Cardiac septum (tissue), 1 donor: Measurements from ENCODE around the gene EVI5. TPM values are rescaled to one million over a fixed set of nuclear protein-coding genes. Genes with fewer than 3 reads are reported as not detected.
"Not testable (repeated sequence)": the region's sequence is repeated elsewhere in the genome, so short reads cannot be mapped to it uniquely, and the experiment has no call there.

Source experiments
- DNase-seq: peaks from one replicate; pipeline ENCODE4 v3.0.0-alpha.2; 2020; ENCODE audit warnings: low spot score
- intact Hi-C: fragments of 100-400 bp; cut with DNase I; formaldehyde crosslinking; loops from one replicate; pipeline ENCODE4 v1.14.0; 2022
- total RNA-seq: library from RNA; stranded (reverse); fragmentation: NEBNext Ultra II Directional; extraction: Animal tissue kit (Norgen Biotek cat#: 25700); gene quantifications from one replicate; pipeline ENCODE4 v1.2.1, GENCODE V29; 2021
- donor health status: DM: no; HTN: no; CAD: no.

Gene EVI5
- total RNA-seq, 1 donor from 2014 or later, result 30.7 TPM

DNA sequence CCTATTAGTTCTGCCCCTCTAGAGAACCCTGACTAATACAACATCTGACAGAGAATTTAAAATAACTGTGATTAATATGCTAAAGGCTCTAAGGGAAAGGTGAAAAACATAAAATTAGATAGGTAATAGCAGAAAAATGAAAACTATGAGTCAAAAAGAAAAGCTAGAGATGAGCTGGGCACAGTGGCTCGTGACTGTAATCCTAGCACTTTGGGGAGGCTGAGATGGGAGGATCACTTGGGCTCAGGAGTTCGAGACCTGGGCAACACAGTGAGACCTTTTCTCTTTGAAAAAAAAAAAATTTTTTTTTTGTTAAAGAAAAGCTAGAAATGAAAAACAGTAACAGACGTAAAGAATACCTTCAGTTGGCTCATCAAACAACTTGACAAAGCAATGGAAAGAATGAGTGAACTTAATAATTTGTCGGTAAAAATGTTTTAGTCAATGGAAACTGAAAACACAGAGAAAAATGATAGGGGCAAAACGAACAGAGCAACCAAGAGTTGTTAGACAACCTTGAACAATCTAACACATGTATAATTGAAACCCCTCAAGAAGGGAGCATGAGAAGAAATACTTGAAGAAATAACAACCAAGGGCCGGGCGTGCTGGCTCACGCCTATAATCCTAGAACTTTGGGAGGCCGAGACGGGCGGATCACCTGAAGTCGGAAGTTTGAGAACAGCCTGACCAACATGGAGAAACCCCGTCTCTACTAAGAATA lies 165.3 kb downstream of the EVI5 start:
- intact Hi-C loops, result loop anchor here (5.0 kb wide), 1 partner anchor 307 kb away; no protein-coding TSS in a partner anchor
- DNase-seq, result no peak

DNA sequence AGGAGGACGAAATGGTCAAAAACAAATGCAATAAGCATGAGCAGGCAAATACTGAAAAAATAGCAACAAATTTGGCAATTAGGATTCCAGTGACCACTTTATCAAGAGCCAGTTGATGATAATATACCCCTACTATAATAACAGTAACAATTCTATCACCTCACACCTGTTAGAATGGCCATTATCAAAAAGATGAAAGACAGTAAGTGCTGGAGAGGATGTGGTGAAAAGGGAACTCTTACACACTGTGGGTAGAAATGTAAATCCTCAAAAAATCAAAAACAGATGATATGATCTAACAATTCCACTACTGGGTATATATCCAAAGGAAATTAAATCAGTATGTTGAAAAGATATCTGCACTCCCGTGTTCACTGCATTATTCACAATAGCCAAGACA lies 183.9 kb downstream of the EVI5 start:
- DNase-seq, result no peak
- intact Hi-C loops, result no loop called here

DNA sequence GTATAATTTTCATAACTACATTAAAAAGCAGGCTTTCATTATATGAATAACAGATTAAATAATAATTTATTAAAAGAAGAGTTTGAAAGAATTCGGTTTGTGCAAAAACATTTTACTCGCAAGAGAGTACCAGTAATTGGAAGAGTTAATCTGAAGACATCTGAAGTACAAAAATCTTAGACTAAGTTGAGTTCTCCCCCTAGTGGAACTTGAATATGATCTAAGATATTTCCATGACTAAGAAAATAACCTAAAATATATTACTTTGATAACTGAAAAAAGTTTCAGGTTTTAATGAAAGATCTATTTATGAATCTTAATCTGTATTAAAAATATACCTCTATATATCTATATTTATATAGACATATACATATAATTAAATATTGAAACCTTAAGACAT lies 185.7 kb downstream of the EVI5 start:
- no peak for DNase-seq
- intact Hi-C loops, result no loop called here

DNA sequence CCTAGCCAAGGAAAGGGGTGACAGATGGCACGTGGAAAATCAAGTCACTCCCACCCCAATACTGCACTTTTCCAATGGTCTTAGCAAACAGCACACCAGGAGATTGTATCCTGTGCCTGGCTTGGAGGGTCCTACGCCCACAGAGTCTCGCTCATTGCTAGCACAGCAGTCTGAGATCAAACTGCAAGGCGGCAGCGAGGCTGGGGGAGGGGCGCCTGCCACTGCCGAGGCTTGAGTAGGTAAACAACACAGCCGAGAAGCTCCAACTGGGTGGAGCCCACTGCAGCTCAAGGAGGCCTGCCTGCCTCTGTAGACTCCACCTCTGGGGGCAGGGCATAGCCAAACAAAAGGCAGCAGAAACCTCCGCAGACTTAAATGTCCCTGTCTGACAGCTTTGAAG lies 195.5 kb downstream of the EVI5 start:
- intact Hi-C loops, result not testable (repeated sequence)

DNA sequence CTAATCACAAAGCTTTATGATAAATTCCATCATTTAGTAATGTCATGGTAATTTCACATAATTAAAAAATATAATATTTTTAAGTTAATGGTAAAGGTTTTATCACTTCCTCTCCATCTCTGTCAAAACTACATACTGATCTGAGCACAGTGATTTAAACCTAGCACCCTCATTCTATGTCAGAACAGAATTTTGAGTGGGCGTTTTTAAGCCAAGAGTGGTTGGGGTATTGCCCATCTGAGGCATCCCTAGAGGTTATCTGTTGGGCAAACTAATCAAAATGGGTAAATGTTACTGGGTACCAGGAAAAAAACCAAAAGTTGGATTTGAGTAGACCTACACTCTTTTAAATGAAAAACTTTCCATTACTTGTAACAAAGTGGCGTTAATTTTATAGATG lies 197.5 kb downstream of the EVI5 start:
- no peak for DNase-seq
- intact Hi-C loops, result no loop called here

More for the DNA sequence above, 195.5 kb downstream of the EVI5 start:
- DNase-seq, result not testable (repeated sequence)

DNA sequence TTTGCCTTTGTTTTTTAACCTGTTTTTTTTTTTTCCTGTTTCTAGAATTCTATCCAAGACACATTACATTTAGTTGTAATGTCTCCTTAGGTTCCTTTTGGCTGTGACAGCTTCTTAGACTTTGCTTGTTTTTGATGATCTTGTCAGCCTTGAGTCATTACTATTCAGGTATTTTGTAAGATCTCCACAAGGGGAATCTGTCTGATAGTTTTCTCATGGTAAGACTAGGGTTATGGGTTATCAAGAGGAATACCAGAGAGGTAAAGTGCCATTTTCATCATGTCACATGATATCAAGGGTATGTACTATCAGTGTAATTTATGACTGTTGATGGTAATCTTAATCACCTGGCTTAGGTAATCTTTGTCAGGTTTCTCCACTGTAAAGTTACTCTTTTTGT lies 199.1 kb downstream of the EVI5 start:
- DNase-seq, result no peak
- intact Hi-C loops, result no loop called here

DNA sequence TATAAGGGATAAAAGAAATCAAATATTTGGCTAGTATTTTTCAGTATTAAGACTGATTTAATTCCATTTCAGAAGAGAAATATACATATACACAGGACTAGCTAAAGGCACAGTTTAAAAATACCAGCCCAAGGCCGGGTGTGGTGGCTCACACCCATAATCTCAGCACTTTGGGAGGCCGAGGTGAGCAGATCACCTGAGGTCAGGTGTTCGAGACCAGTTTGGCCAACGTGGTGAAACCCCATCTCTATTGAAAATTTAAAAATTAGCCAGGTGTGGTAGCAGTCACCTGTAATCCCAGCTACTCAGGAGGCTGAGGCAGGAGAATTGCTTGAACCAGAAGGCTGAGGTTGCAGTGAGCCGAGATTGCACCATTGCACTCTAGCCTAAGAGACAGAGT lies 200.1 kb downstream of the EVI5 start:
- DNase-seq, intact Hi-C loops: not testable (repeated sequence)

DNA sequence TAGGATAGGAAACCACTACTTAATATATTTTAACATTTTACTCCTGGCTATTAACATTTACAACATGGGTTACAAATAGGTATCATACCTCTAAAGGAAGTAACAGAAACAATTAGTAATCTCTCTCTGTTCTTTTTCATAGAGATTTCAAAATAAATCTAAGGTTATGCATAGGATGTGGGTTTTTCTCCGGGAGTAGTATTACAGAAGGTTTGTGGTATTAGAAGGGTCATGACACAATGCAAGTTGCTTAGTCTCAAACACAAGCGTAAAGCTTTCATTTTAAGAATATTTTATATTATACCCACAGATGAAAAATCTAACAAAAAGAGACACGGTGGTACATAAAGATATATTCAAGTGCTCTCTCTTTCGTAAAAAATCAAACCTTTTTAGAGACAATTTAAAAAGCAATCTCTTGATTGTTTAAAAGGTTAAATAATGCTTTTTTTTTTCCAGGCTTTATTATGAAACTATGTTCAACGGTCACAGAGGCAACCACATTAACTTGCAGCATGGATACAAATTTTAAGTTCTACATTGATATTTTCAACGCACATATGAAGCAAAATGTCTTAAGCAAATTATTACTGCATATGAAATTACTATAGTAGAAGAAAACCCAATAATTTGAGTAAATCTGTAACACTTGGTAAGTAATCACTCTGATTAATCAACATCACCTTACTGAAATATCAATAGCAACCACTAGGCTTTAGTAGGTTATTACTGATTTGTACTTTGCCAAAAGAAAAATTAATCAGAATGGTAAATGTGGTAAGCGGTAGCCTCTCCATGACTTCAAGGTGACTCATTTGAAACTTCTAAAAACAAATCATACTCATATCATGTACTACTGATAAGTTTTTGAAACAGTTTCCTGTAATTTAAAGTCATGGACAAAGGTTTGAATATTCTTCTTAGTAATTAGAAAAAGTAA lies 200.8 kb downstream of the EVI5 start:
- intact Hi-C loops, result no loop called here
- no peak for DNase-seq

DNA sequence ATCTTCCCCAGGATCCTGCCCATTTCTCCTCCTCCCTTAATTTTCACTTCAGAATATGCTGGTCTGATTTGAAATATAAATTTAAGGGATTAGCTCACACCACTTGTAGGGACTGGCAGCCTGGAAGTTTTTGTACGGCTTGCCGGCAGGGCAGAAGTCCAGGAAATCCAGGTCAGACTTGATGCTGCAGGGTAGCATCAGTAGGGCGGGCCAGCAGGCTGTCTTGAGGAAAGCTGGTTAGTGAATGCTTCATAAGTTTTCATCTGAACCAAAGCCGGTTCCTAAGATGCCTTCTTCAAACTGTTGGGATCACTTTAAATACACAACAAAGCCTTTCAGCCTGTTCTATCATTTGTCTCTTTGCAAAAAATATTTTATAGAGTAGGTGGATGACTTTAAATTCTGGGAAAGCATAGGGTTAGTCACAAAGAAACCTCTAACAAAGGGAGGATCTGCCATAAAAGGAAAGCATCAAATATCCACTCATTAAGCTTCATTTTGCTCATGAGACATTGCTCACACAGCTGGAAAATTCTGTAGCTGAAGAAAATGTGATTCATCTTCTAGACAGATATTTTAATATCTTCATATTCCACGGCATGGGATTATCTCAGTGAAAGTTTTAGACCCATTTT lies 207.5 kb downstream of the EVI5 start:
- intact Hi-C loops, result no loop called here
- no peak for DNase-seq

DNA sequence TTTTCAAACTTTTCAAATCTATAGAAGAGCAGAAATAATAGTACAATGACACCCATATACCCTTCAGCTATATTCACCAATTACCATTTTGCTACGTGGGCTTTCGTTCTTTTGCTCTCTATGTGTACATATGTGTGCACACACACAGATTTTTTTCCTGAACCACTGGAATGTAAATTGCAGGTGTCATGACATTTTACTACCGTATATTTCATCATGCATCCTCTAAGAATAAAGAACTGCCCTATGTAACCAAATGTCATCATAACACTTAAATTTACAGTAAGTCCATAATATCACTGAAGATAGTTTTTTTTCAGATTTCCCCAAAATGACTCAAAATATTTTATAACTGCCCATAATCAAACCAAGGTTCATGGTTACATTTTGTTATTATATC lies 209.8 kb downstream of the EVI5 start:
- no peak for DNase-seq
- intact Hi-C loops, result no loop called here

DNA sequence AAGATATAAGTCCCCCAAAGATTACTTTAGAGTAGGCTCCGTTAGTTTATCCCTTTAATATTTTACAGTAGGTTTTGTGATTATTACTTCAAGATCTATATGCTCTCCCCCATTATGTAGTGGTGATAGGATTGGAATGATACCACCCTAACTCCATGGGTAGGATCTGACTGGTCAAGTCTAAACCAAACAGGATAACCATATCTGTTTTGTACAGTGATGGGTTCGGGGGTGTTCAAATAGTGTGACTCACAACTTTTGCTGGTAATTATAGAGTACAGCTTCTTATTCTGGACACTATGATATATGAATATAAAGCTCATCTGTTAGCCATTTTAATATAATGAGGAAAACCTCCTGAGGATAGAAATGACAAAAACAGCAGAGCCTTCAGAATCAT lies 212.4 kb downstream of the EVI5 start:
- intact Hi-C loops, result no loop called here
- no peak for DNase-seq

DNA sequence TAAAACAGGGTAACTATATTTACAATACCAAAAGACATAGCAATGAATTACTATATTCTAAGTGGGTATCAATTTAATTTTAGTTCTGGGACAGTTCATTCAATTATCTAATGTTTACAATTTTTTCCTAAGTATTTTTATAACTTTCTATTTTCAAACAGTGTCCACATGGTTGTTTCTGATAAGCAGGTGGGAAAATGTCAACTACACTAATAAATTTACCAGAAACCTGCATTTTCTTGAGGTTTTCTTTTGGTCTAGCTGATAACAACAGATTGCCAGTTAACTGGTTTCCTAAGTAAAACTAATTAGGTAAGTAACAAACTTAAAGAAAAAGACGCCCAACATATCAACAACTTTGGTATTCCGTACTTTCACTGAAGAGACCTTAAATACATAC lies 213.3 kb downstream of the EVI5 start:
- intact Hi-C loops, result no loop called here
- no peak for DNase-seq

DNA sequence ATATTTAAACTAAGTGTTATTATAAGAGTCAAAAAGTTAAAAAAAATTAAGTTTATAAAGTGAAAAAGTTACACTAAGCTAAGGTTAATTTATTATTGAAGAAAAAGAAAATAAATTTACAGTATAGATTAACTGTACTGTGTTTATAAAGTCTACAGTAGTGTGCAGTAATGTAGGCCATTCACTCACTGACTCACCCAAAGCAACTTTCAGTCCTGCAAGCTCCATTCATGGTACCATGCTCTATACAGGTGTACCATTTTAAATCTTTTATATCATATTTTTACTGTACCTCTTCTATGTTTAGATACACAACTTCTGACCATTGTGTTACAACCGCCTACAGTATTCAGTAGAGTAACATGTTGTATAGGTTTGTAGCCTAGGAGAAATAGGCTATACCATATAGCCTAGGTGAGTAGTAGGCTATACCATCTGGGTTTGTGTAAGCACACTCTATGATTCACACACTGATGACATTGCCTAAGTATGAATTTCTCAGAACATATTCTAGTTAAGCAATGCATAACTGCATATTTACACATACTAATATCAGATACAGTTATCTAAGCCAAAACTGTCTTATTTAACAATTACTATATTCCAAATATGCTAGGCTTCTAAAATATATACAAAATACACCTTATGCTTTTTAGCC lies 217.6 kb downstream of the EVI5 start:
- intact Hi-C loops, result no loop called here
- no peak for DNase-seq

DNA sequence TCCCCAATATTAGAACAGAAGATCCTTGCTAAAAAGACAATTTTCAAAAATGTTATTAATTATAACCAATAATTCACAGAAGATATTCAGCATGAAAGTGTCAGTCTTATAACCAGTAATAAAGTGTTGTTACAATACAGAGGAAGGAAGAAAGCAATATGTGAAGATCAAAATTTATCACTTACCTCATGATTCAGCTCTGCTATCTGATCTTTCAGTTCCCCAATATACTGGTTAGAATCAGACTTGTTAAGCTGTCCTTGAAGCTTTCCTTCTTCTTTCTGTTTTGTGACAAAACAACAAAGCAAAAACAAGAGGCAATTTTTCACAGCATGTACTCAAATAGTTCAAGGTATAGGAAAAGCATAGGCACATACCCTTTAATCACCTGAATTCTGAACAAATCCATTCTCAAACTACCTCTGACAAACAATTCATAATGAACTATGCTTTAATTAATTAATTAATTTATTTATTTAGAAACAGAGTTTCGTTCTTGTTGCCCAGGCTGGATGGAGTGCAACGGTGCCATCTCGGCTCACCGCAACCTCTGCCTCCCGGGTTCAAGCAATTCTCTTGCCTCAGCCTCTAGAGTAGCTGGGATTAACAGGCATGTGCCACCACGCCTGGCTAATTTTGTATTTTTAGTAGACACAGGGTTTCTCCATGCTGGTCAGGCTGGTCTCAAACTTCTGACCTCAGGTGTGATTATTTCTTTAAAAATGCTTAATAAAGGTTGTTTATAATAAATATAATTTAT lies 221.3 kb downstream of the EVI5 start:
- DNase-seq, result no peak
- intact Hi-C loops, result no loop called here

DNA sequence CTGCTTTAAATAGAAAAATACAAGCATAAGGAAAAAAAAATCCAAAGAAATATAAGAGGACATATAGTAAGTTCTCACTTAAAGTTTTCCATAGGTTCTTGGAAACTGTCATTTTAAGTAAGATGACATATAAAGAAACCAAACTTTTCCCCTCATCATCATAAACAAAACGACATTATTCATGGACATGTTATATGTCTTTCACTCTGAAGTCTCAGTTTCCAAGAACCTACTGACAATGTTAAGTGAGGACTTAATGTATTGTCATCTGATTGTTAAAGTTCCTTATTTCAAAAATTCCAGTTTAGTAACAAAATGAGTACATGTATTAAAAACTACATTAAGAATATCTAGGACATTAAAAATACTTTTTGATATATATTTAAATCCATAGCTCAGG lies 228.6 kb downstream of the EVI5 start:
- no peak for DNase-seq
- intact Hi-C loops, result no loop called here

DNA sequence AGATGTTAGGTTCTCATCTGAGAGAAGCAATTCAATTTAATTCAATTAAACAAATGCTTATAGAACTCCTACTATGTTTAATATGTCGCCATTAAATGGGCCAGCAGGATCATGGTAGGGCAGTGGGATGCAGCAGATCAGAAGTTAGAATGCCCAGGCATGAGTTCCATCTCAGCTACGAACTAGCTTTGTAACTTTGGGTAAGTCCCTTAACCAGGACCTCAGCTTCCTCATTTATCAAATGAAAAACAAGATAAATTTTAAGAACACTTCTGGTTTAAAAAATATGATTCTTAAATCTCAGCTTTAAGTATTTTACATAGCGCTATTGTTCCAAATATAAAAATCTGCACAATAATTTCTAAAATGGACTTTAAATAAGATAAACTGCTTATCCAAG lies 230.7 kb downstream of the EVI5 start:
- no peak for DNase-seq
- intact Hi-C loops, result no loop called here

DNA sequence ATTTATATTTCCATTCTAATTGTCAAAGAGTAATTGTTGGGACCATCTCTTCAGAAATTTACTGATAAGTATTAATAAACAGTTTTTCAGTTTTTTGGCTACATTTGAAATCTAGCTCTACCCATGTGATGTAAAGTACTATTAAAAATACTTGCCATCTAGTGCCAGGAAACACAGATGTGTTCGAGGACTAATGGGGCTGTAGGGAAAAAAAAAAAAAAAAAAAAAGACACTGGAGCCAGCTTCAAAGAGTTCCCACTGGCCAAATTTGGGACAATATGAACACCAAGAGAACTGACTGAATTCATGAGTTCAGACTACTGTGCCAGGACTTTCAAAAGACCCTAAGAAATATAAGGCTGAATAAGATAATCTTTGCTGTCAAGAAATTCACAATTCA lies 233.0 kb downstream of the EVI5 start:
- DNase-seq, result no peak
- intact Hi-C loops, result no loop called here

DNA sequence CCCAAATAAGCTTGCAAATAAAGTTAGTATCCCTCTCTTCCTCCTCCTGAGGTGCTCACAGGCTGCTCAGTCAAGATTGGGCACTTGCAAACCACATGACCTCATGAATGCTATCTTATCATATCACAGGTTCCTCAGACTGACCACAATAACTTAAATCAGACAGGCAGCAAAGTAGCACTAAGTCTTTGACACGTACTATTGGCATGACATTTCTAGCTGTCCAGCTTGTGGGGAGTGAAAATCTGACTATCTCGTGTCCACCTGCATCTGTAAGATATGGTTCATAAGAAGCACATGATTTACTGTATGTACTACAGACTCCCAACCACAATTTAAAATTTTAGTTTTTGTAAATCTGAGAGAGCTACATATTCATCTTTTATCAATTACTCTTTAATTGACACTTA lies 240.1 kb downstream of the EVI5 start:
- intact Hi-C loops, result no loop called here
- no peak for DNase-seq
